ENCODE measurements around the gene PHYKPL.

PHYKPL gene

GRCh38 chr5:178232124-178232919 lies at the start of gene PHYKPL:
PHYKPL (minus strand) TSS chr5:178232802; CDS start chr5:178232550, 252 bp downstream.
- DNase-seq = peak; percentile 80 to 81

GRCh38 chr5:178282391-178282790 lies 49.8 kb upstream of the PHYKPL start:
- DNase-seq = no peak
- TF ChIP-seq POLR2A (IDR thresholded peaks at IDR 0.05; ENCODE audit: low read length) = no peak
- TF ChIP-seq GATA1 (IDR thresholded peaks at IDR 0.05; ENCODE audit: low read depth, low read length) = no peak

More at GRCh38 chr5:178232124-178232919, at the start of gene PHYKPL:
- TF ChIP-seq GATA1 (IDR thresholded peaks at IDR 0.05; ENCODE audit: low read depth, low read length) = no peak
- peak; percentile 55 for TF ChIP-seq POLR2A (IDR thresholded peaks at IDR 0.05; ENCODE audit: low read length)

GRCh38 chr5:178281331-178281730 lies 48.7 kb upstream of the PHYKPL start:
- TF ChIP-seq GATA1 (IDR thresholded peaks at IDR 0.05; ENCODE audit: low read depth, low read length) = no peak
- no peak for DNase-seq

- DNase-seq = no peak
- TF ChIP-seq GATA1 (IDR thresholded peaks at IDR 0.05; ENCODE audit: low read depth, low read length) (no peak), POLR2A (IDR thresholded peaks at IDR 0.05; ENCODE audit: low read length) (no peak)
These were observed 48.0 kb upstream of the PHYKPL start for GRCh38 chr5:178280631-178281030.

GRCh38 chr5:178279723-178280438 lies 47.3 kb upstream of the PHYKPL start:
- DNase-seq = peak; percentile 62 to 77
- no peak for TF ChIP-seq POLR2A (IDR thresholded peaks at IDR 0.05; ENCODE audit: low read length)
- TF ChIP-seq GATA1 (IDR thresholded peaks at IDR 0.05; ENCODE audit: low read depth, low read length) = no peak

GRCh38 chr5:178279026-178279722 lies 46.6 kb upstream of the PHYKPL start:
- TF ChIP-seq POLR2A (IDR thresholded peaks at IDR 0.05; ENCODE audit: low read length) (no peak), GATA1 (IDR thresholded peaks at IDR 0.05; ENCODE audit: low read depth, low read length) (no peak)
- DNase-seq = no peak

- DNase-seq = no peak
- TF ChIP-seq POLR2A (IDR thresholded peaks at IDR 0.05; ENCODE audit: low read length) (no peak), GATA1 (IDR thresholded peaks at IDR 0.05; ENCODE audit: low read depth, low read length) (no peak)
These were observed 45.9 kb upstream of the PHYKPL start for GRCh38 chr5:178278358-178279023.

GRCh38 chr5:178277866-178278265 lies 45.3 kb upstream of the PHYKPL start:
- TF ChIP-seq POLR2A (IDR thresholded peaks at IDR 0.05; ENCODE audit: low read length) = no peak
- TF ChIP-seq GATA1 (IDR thresholded peaks at IDR 0.05; ENCODE audit: low read depth, low read length) = no peak
- DNase-seq = no peak

- no peak for DNase-seq
- no peak for TF ChIP-seq GATA1 (IDR thresholded peaks at IDR 0.05; ENCODE audit: low read depth, low read length)
- no peak for TF ChIP-seq POLR2A (IDR thresholded peaks at IDR 0.05; ENCODE audit: low read length)
These were observed 44.7 kb upstream of the PHYKPL start for GRCh38 chr5:178277346-178277745.

GRCh38 chr5:178274781-178275537 lies 42.4 kb upstream of the PHYKPL start:
- TF ChIP-seq GATA1 (IDR thresholded peaks at IDR 0.05; ENCODE audit: low read depth, low read length) (no peak), POLR2A (IDR thresholded peaks at IDR 0.05; ENCODE audit: low read length) (no peak)
- DNase-seq = no peak

GRCh38 chr5:178273665-178274541 lies 41.3 kb upstream of the PHYKPL start:
- TF ChIP-seq GATA1 (IDR thresholded peaks at IDR 0.05; ENCODE audit: low read depth, low read length) = no peak
- no peak for TF ChIP-seq POLR2A (IDR thresholded peaks at IDR 0.05; ENCODE audit: low read length)
- no peak for DNase-seq

GRCh38 chr5:178273041-178273440 lies 40.4 kb upstream of the PHYKPL start:
- TF ChIP-seq GATA1 (IDR thresholded peaks at IDR 0.05; ENCODE audit: low read depth, low read length) = no peak
- no peak for TF ChIP-seq POLR2A (IDR thresholded peaks at IDR 0.05; ENCODE audit: low read length)
- no peak for DNase-seq

Data from erythroblast (primary cell).